Measurements from ENCODE around the gene MRRF.

Gene MRRF

DNA sequence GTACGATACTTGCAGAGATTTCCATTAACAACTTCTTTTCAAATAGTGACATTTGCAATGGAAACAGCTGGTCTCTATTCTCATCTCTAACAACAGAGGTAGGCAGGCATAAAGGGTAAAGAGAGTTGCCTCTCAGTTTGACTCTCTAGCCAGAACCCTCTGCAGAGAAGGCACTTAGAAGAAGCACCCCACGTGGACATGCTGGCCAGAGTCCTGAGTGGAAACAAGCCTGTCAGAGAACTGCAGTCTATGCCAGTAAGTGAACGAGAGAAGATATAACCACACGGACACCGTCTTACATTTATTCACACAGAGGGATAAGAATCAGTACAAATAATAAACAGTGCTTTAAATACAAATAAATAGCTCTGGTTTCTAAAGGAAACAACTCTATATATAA, 25.0 kb upstream of the MRRF start:
- Histone ChIP-seq H3K27me3 (ENCODE audit: insufficient read depth, poor library complexity, severe bottlenecking) (no peaks in the 10 kb centered on the region), H3K27ac (replicated peaks) (no peak overlapping the region), H3K4me3 (replicated peaks; ENCODE audit: insufficient read depth, low read length) (no peak overlapping the region)
- TF ChIP-seq, protein P1, sequence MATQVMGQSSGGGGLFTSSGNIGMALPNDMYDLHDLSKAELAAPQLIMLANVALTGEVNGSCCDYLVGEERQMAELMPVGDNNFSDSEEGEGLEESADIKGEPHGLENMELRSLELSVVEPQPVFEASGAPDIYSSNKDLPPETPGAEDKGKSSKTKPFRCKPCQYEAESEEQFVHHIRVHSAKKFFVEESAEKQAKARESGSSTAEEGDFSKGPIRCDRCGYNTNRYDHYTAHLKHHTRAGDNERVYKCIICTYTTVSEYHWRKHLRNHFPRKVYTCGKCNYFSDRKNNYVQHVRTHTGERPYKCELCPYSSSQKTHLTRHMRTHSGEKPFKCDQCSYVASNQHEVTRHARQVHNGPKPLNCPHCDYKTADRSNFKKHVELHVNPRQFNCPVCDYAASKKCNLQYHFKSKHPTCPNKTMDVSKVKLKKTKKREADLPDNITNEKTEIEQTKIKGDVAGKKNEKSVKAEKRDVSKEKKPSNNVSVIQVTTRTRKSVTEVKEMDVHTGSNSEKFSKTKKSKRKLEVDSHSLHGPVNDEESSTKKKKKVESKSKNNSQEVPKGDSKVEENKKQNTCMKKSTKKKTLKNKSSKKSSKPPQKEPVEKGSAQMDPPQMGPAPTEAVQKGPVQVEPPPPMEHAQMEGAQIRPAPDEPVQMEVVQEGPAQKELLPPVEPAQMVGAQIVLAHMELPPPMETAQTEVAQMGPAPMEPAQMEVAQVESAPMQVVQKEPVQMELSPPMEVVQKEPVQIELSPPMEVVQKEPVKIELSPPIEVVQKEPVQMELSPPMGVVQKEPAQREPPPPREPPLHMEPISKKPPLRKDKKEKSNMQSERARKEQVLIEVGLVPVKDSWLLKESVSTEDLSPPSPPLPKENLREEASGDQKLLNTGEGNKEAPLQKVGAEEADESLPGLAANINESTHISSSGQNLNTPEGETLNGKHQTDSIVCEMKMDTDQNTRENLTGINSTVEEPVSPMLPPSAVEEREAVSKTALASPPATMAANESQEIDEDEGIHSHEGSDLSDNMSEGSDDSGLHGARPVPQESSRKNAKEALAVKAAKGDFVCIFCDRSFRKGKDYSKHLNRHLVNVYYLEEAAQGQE (IDR thresholded peaks at IDR 0.05; ENCODE audit: insufficient replicate concordance, low read depth) = no peak
- TF ChIP-seq POLR2AphosphoS5 (IDR thresholded peaks at IDR 0.05; ENCODE audit: low read depth) = no peak
- TF ChIP-seq, protein P2, sequence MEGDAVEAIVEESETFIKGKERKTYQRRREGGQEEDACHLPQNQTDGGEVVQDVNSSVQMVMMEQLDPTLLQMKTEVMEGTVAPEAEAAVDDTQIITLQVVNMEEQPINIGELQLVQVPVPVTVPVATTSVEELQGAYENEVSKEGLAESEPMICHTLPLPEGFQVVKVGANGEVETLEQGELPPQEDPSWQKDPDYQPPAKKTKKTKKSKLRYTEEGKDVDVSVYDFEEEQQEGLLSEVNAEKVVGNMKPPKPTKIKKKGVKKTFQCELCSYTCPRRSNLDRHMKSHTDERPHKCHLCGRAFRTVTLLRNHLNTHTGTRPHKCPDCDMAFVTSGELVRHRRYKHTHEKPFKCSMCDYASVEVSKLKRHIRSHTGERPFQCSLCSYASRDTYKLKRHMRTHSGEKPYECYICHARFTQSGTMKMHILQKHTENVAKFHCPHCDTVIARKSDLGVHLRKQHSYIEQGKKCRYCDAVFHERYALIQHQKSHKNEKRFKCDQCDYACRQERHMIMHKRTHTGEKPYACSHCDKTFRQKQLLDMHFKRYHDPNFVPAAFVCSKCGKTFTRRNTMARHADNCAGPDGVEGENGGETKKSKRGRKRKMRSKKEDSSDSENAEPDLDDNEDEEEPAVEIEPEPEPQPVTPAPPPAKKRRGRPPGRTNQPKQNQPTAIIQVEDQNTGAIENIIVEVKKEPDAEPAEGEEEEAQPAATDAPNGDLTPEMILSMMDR (IDR thresholded peaks at IDR 0.05; ENCODE audit: insufficient read depth, low read length) = no peak
- TF ChIP-seq GABPA (IDR thresholded peaks at IDR 0.05; ENCODE audit: low read depth) = no peak
- no peak for TF ChIP-seq SPI1 (IDR thresholded peaks at IDR 0.05; ENCODE audit: borderline replicate concordance, low read depth)
- DNase-seq (ENCODE audit: low read depth in 1 of 2, low spot score in 1 of 2) = no peak

DNA sequence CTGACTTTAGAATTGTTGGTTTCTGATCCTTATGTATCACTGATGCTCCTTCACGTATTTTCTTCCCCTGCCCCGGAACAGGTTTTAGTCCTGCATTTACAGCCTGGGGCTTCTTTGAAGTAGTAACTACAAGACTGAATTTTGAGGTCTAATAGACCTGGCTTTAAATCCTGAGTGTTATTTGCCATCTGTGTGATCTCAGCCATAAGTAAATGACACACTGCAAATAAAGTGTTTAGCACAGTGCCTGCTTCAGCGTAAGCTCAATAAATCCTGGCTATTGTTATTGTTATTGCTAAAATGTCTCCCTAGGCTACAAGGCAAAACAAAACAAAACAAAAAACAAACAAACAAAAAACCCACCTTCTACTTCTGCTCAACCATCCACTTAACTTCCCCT, 20.3 kb upstream of the MRRF start:
- DNase-seq (ENCODE audit: low read depth in 1 of 2, low spot score in 1 of 2) = no peak
- H3K4me3 ChIP-seq (replicated peaks; ENCODE audit: insufficient read depth, low read length) = no peak overlapping the region
- no peaks in the 10 kb centered on the region for H3K27me3 ChIP-seq (ENCODE audit: insufficient read depth, poor library complexity, severe bottlenecking)
- H3K27ac ChIP-seq (replicated peaks) = no peak overlapping the region
- no peak for TF ChIP-seq POLR2AphosphoS5 (IDR thresholded peaks at IDR 0.05; ENCODE audit: low read depth)
- TF ChIP-seq, protein P2 (IDR thresholded peaks at IDR 0.05; ENCODE audit: insufficient read depth, low read length) = no peak
- TF ChIP-seq GABPA (IDR thresholded peaks at IDR 0.05; ENCODE audit: low read depth) = no peak
- TF ChIP-seq, protein P1 (IDR thresholded peaks at IDR 0.05; ENCODE audit: insufficient replicate concordance, low read depth) = no peak
- no peak for TF ChIP-seq SPI1 (IDR thresholded peaks at IDR 0.05; ENCODE audit: borderline replicate concordance, low read depth)

DNA sequence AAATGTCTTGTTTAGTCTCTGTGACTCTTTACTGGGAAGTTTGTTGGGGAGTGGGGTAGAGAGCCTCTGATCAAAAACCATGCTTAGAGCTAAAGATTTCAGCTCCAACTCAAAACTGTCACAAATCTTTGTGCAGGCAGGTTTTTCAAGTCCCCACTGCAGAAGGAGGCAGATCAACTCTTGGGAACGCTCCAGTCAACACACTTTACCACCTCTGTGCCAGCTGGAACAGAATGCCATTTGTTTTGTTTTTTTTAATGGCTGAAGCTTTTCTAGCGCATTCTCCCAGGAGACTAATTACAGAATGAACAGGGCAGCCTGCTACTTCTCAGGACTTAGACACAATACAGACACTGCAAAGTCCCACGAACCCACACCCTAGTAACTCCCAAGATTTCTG, 18.0 kb upstream of the MRRF start:
- Histone ChIP-seq H3K27ac (replicated peaks) (no peak overlapping the region), H3K4me3 (replicated peaks; ENCODE audit: insufficient read depth, low read length) (no peak overlapping the region), H3K27me3 (ENCODE audit: insufficient read depth, poor library complexity, severe bottlenecking) (no peaks in the 10 kb centered on the region)
- TF ChIP-seq SPI1 (IDR thresholded peaks at IDR 0.05; ENCODE audit: borderline replicate concordance, low read depth) (no peak), POLR2AphosphoS5 (IDR thresholded peaks at IDR 0.05; ENCODE audit: low read depth) (no peak), GABPA (IDR thresholded peaks at IDR 0.05; ENCODE audit: low read depth) (no peak)
- TF ChIP-seq, protein P1 (IDR thresholded peaks at IDR 0.05; ENCODE audit: insufficient replicate concordance, low read depth) = no peak
- TF ChIP-seq, protein P2 (IDR thresholded peaks at IDR 0.05; ENCODE audit: insufficient read depth, low read length) = no peak
- DNase-seq (ENCODE audit: low read depth in 1 of 2, low spot score in 1 of 2) = no peak
